H1 (cell line): ENCODE results near the gene CDK5R2. TPM values are rescaled to one million over a fixed set of nuclear protein-coding genes. Genes with fewer than 3 reads are reported as not detected.

Source experiments
- CTCF ChIA-PET: fragments of 300-600 bp; sonication (Branson Sonifier 250); formaldehyde crosslinking; loops from one replicate; lab custom pipeline; 2021; ENCODE audit not compliant: partially characterized antibody; lab: Charles Lee
- POLR2A ChIA-PET: fragments of 300-600 bp; sonication (Branson Sonifier 250); formaldehyde crosslinking; loops from one replicate; lab custom pipeline; 2021; ENCODE audit warnings: inconsistent platforms; ENCODE audit not compliant: partially characterized antibody; lab: Charles Lee
- DNase-seq, 2 experiments: peaks; one replicate each; pipeline versions ENCODE4 v3.0.0 to v3.0.0-alpha.2; 2010 to 2022; ENCODE audit warnings: low spot score in 2 of 2, low read depth in 1 of 2, mixed read lengths in 1 of 2
- FAIRE-seq: peaks from 2 replicates; lab custom pipeline; 2011; peaks lifted over from hg19 to GRCh38; lab: Jason Lieb, UNC
- H2AFZ ChIP-seq: 2 replicates; pipeline ENCODE4 v1.8.1; 2012; ENCODE audit warnings: low read length, inconsistent platforms
- H2AK5ac ChIP-seq: 2 replicates; pipeline ENCODE4 v1.6.1; 2013; ENCODE audit warnings: low read depth, low read length
- H2BK120ac ChIP-seq: replicated peaks from 2 replicates; pipeline ENCODE3; 2013; ENCODE audit warnings: low read depth, low read length, inconsistent platforms
- H2BK12ac ChIP-seq: 2 replicates; pipeline ENCODE4 v1.6.1; 2013; ENCODE audit warnings: low read depth, low read length
- H2BK15ac ChIP-seq: 2 replicates; pipeline ENCODE4 v1.6.1; 2013; ENCODE audit warnings: low read length
- H2BK20ac ChIP-seq: 2 replicates; pipeline ENCODE4 v1.6.1; 2013; ENCODE audit warnings: low read length
- H2BK5ac ChIP-seq: 2 replicates; pipeline ENCODE4 v1.6.1; 2013; ENCODE audit warnings: low read depth, low read length
- H3K14ac ChIP-seq: 2 replicates; pipeline ENCODE4 v1.6.1; 2013; ENCODE audit warnings: inconsistent platforms; ENCODE audit not compliant: insufficient read length
- H3K18ac ChIP-seq: 2 replicates; pipeline ENCODE4 v1.6.1; 2013; ENCODE audit warnings: low read length; ENCODE audit errors: extremely low read depth
- H3K23ac ChIP-seq: 2 replicates; pipeline ENCODE4 v1.6.1; 2013; ENCODE audit warnings: inconsistent platforms; ENCODE audit not compliant: insufficient read length
- H3K23me2 ChIP-seq: 2 replicates; pipeline ENCODE4 v1.6.1; 2013; ENCODE audit warnings: low read depth, low read length
- H3K27ac ChIP-seq: 2 replicates; pipeline ENCODE4 v1.6.1; 2011; ENCODE audit warnings: low read depth, low read length, inconsistent platforms
- H3K27me3 ChIP-seq, 4 experiments: replicated peaks in 1 of 4; 1 replicate in 1 of 4; 2 replicates in 3 of 4; pipeline versions ENCODE4 v1.6.1 to v1.8.1; 2011 to 2013; ENCODE audit warnings: low read length in 3 of 4, mild to moderate bottlenecking in 3 of 4, inconsistent platforms in 2 of 4, mixed read lengths in 2 of 4, moderate library complexity in 1 of 4; ENCODE audit not compliant: control insufficient read depth in 3 of 4, insufficient read depth in 3 of 4; ENCODE audit errors: extremely low read depth in 1 of 4
- H3K36me3 ChIP-seq, 4 experiments: 2 replicates each; pipeline versions ENCODE4 v1.6.1 to v1.8.1; 2011 to 2013; ENCODE audit warnings: mild to moderate bottlenecking in 4 of 4, low read length in 3 of 4, moderate library complexity in 2 of 4, control low read depth in 1 of 4, inconsistent platforms in 1 of 4; ENCODE audit not compliant: insufficient read depth in 4 of 4, control insufficient read depth in 2 of 4
- H3K4ac ChIP-seq: replicated peaks from 2 replicates; pipeline ENCODE3; 2013; ENCODE audit warnings: low read length, low read depth, mixed read lengths, inconsistent platforms; ENCODE audit not compliant: insufficient read length
- H3K4me1 ChIP-seq, 4 experiments: replicated peaks in 1 of 4; 1 replicate in 1 of 4; 2 replicates in 3 of 4; pipeline versions ENCODE4 v1.6.1 to v1.8.1; 2011 to 2013; ENCODE audit warnings: low read length in 3 of 4, inconsistent platforms in 2 of 4, mixed read lengths in 1 of 4; ENCODE audit not compliant: insufficient read depth in 4 of 4, control insufficient read depth in 3 of 4
- H3K4me2 ChIP-seq, 2 experiments: 2 replicates each; pipeline versions ENCODE4 v1.6.1 to v1.8.1; 2011 to 2013; ENCODE audit warnings: low read depth in 2 of 2, low read length in 2 of 2, control low read depth in 1 of 2, inconsistent platforms in 1 of 2, mild to moderate bottlenecking in 1 of 2; ENCODE audit not compliant: insufficient read depth in 1 of 2
- H3K4me3 ChIP-seq, 4 experiments: fragments of 200-600, 300-600 bp in 1 of 4; sonication (generic), shearing (Covaris generic), sonication (Bioruptor Twin) in 1 of 4; 2 replicates each; pipeline versions ENCODE4 v1.5.1 to v1.8.1; 2011 to 2016; ENCODE audit warnings: low read length in 4 of 4, low read depth in 3 of 4, control low read depth in 2 of 4, inconsistent platforms in 2 of 4, mild to moderate bottlenecking in 2 of 4, mixed read lengths in 1 of 4, moderate library complexity in 1 of 4; ENCODE audit not compliant: insufficient read depth in 2 of 4; ENCODE audit errors: extremely low read depth in 1 of 4
- H3K56ac ChIP-seq: replicated peaks from 2 replicates; pipeline ENCODE3; 2013; ENCODE audit warnings: low read depth, mild to moderate bottlenecking, mixed read lengths, low read length, inconsistent platforms; ENCODE audit not compliant: insufficient read length
- H3K79me1 ChIP-seq: 2 replicates; pipeline ENCODE4 v1.6.1; 2013; ENCODE audit warnings: low read depth, low read length, control low read depth
- H3K79me2 ChIP-seq, 2 experiments: 2 replicates each; pipeline versions ENCODE4 v1.6.1 to v1.8.1; 2012 to 2013; ENCODE audit warnings: low read length in 2 of 2, mild to moderate bottlenecking in 2 of 2, inconsistent platforms in 1 of 2; ENCODE audit not compliant: insufficient read depth in 2 of 2, control insufficient read depth in 1 of 2
- H3K9ac ChIP-seq, 4 experiments: replicated peaks in 1 of 4; 1 replicate in 1 of 4; 2 replicates in 3 of 4; pipeline versions ENCODE4 v1.6.1 to v1.8.1; 2011 to 2013; ENCODE audit warnings: low read depth in 3 of 4, low read length in 3 of 4, control low read depth in 2 of 4, mild to moderate bottlenecking in 2 of 4, moderate library complexity in 2 of 4, inconsistent platforms in 1 of 4; ENCODE audit errors: extremely low read depth in 1 of 4
- H3K9me3 ChIP-seq, 2 experiments: 2 replicates each; pipeline versions ENCODE4 v1.6.1 to v1.8.1; 2012 to 2013; ENCODE audit warnings: mild to moderate bottlenecking in 2 of 2, moderate library complexity in 2 of 2, control low read depth in 1 of 2, inconsistent platforms in 1 of 2, low read depth in 1 of 2, low read length in 1 of 2, mixed read lengths in 1 of 2; ENCODE audit not compliant: insufficient read depth in 2 of 2
- H4K20me1 ChIP-seq, 2 experiments: replicated peaks in 1 of 2; 2 replicates each; pipeline versions ENCODE3 to v1.8.1; 2011 to 2013; ENCODE audit warnings: inconsistent platforms in 2 of 2, low read length in 2 of 2, mild to moderate bottlenecking in 1 of 2; ENCODE audit not compliant: insufficient read depth in 2 of 2, control insufficient read depth in 1 of 2
- H4K5ac ChIP-seq: 2 replicates; pipeline ENCODE4 v1.6.1; 2013; ENCODE audit warnings: low read length, low read depth, mixed read lengths, inconsistent platforms; ENCODE audit not compliant: insufficient read length
- H4K8ac ChIP-seq: 2 replicates; pipeline ENCODE4 v1.8.0; 2013; ENCODE audit warnings: mild to moderate bottlenecking, moderate library complexity, low read length, inconsistent platforms; ENCODE audit not compliant: insufficient read depth; ENCODE audit errors: extremely low read depth
- H4K91ac ChIP-seq: replicated peaks from 2 replicates; pipeline ENCODE3; 2013; ENCODE audit warnings: low read length, mixed read lengths, inconsistent platforms; ENCODE audit not compliant: insufficient read length
- BRCA1 ChIP-seq: IDR thresholded peaks from 2 replicates; pipeline ENCODE4 v1.6.1; 2012; ENCODE audit warnings: low read depth, low read length, improper control_type of control experiment
- CREB1 ChIP-seq: IDR thresholded peaks from 2 replicates; pipeline ENCODE4 v1.6.1; 2012; ENCODE audit warnings: inconsistent platforms
- EGR1 ChIP-seq: IDR thresholded peaks from 2 replicates; pipeline ENCODE4 v1.6.1; 2011; ENCODE audit warnings: low read depth, low read length, borderline replicate concordance
- JUND ChIP-seq: IDR thresholded peaks from 2 replicates; pipeline ENCODE4 v1.6.1; 2011; ENCODE audit warnings: mild to moderate bottlenecking, improper control_type of control experiment, low read length
- POLR2AphosphoS5 ChIP-seq: IDR thresholded peaks from 2 replicates; pipeline ENCODE4 v1.6.1; 2011; ENCODE audit warnings: low read depth, low read length
- SP2 ChIP-seq: IDR thresholded peaks from 2 replicates; pipeline ENCODE4 v1.6.1; 2012; ENCODE audit warnings: mild to moderate bottlenecking, low read length, inconsistent platforms
- TCF12 ChIP-seq: IDR thresholded peaks from 2 replicates; pipeline ENCODE4 v1.6.1; 2011; ENCODE audit warnings: low read depth, mild to moderate bottlenecking, low read length
- WGBS, 2 experiments: shearing (Covaris generic) in 1 of 2; methylation state at CpG; one replicate each; pipeline versions ENCODE4 v1.1.6 to v1.1.7; 2013 to 2015; ENCODE audit warnings: low lambda C conversion rate in 2 of 2, mixed read lengths in 2 of 2, inconsistent platforms in 1 of 2, low coverage in 1 of 2, missing lambda C conversion rate in 1 of 2; ENCODE audit not compliant: insufficient replicate concordance in 2 of 2, insufficient coverage in 1 of 2, insufficient read length in 1 of 2; ENCODE audit errors: extremely low coverage in 1 of 2, missing lambda C conversion rate in 1 of 2; 5-methylcytosine and 5-hydroxymethylcytosine counted together
- polyA plus RNA-seq, 7 experiments: library from polyadenylated mRNA; depleted of rRNA in 3 of 7; stranded (reverse) in 5 of 7; unstranded in 2 of 7; fragments of >200 nt in 5 of 7; fragments of 200-250 nt in 2 of 7; gene quantifications; 1 replicate in 5 of 7; 2 replicates in 1 of 7; 4 replicates in 1 of 7; pipeline versions ENCODE4 v1.2.1 to v1.2.3, GENCODE V29; 2011 to 2013; ENCODE audit warnings: missing spikeins in 2 of 7, mixed read lengths in 2 of 7
- total RNA-seq: library from RNA; stranded (reverse); fragmentation: NEBNext Ultra II Directional; extraction: Animal tissue kit (Norgen Biotek cat#: 25700); gene quantifications from 2 replicates; pipeline ENCODE4 v1.2.1, GENCODE V29; 2021

CDK5R2 gene
- total and polyA plus RNA-seq, 2 of the 8 experiments (the other 6 are each of a cell fraction or from before 2014, with no cell fraction given), result 0.14 TPM; not detected in 1

DNA sequence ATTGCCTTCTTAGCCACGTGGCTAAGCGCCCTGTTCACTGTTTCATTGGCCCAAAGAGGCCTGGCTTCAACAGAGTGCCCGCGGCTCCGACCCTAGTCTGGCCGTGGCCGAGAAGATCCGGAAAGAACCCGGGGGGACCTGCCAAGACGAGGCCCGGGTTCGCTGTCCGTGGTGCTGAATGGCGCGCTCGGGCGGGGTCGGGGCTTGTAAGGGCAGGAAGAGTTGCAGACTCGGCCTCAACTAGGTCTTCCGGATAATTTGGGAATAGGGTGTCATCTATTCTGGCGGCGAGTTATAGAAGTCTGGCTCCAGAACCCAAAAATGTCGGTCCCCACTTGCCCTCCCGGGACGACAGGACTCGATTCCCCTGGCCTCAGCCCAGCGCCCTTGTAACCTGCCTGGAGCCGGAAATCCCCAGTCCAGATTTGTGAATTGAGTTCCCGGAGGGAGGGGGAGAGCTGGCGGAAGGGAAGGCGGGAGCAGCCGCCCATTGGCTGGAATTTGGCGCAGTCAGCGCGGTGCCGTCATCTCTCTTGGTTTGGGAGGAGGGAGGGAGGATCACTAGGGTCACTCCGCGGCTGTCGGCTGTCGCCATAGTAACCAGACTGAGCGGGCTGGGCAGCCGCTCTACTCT, 3.5 kb downstream of the CDK5R2 start:
- Histone ChIP-seq H3K79me2 (no peaks in the 10 kb centered on the region), H3K9me3 (peaks cover 0 to 2% of the 10 kb centered on the region in 2 experiments; a peak in 1 of 4 replicates), H3K79me1 (no peaks in the 10 kb centered on the region), H3K36me3 (peaks cover 0 to 15% (median 0%) of the 10 kb centered on the region in 4 experiments; a peak in 1 of 8 replicates), H3K14ac (no peak overlapping the region), H4K91ac (no peak overlapping the region), H2AFZ (no peak overlapping the region), H3K27ac (no peak overlapping the region), H4K8ac (no peak overlapping the region), H3K18ac (no peak overlapping the region), H2BK5ac (no peak overlapping the region), H3K23me2 (peaks cover 12% of the 10 kb centered on the region), H2BK120ac (no peak overlapping the region), H2BK20ac (no peak overlapping the region), H3K4me3 (peak overlapping the region; percentile 53 to 66 (median 58)), H3K4me2 (peak overlapping the region; percentile 84 to 86), H3K9ac (no peak overlapping the region; a peak in 2 of 7 replicates), H3K56ac (no peak overlapping the region), H4K20me1 (peaks cover 2 to 12% of the 10 kb centered on the region in 2 experiments), H2BK12ac (no peak overlapping the region), H4K5ac (no peak overlapping the region), H3K4me1 (peaks cover 15 to 33% (median 20%) of the 10 kb centered on the region in 4 experiments), H2BK15ac (no peak overlapping the region), H2AK5ac (no peak overlapping the region; the same call in 1 of the 2 replicates), H3K27me3 (peaks cover 31 to 45% (median 44%) of the 10 kb centered on the region in 4 experiments), H3K23ac (no peak overlapping the region), H3K4ac (no peak overlapping the region)
- POLR2A ChIA-PET, result interaction anchor here (1.0 to 1.1 kb wide), 3 partner anchors 16 to 55 kb away, joined by 3 to 9 read pairs (median 3); no protein-coding TSS in a partner anchor
- CTCF ChIA-PET, result interaction anchor here (0.9 to 3.7 kb wide), 8 partner anchors 12 to 122 kb away, joined by 3 to 28 read pairs (median 4); no protein-coding TSS in a partner anchor
- peak; percentile 98 for FAIRE-seq
- WGBS, 2 experiments, result 2% methylated on average over 42 of the region's 42 CpGs; no CpG with 5 or more reads in 1 of the 2 experiments
- peak; percentile 91 to 99 for DNase-seq
- TF ChIP-seq POLR2AphosphoS5 (no peak), CREB1 (peak; percentile 81), SP2 (no peak), BRCA1 (no peak), EGR1 (no peak), JUND (peak; percentile 70), TCF12 (no peak)
